ACC112 (cell line): ENCODE data around the gene ASS1.

Experiments used
- H2AFZ ChIP-seq: fragments of 200-600 bp; sonication (generic); one replicate; pipeline ENCODE4 v1.6.0; 2017; ENCODE audit warnings: antibody characterized with exemption, low read length; ENCODE audit not compliant: unreplicated experiment
- H3K27ac ChIP-seq: fragments of 200-600 bp; sonication (generic); 2 replicates; pipeline ENCODE4 v1.5.1; 2014; ENCODE audit warnings: low read depth, mild to moderate bottlenecking, antibody characterized with exemption, low read length, moderate library complexity
- H3K27me3 ChIP-seq: fragments of 200-600 bp; sonication (generic); 2 replicates; pipeline ENCODE4 v1.6.1; 2014; ENCODE audit warnings: mild to moderate bottlenecking, antibody characterized with exemption, low read length, moderate library complexity, mixed read lengths; ENCODE audit not compliant: insufficient read depth
- H3K36me3 ChIP-seq: fragments of 200-600 bp; sonication (generic); 2 replicates; pipeline ENCODE4 v1.6.1; 2016; ENCODE audit warnings: mild to moderate bottlenecking, antibody characterized with exemption, low read length, moderate library complexity, mixed read lengths; ENCODE audit not compliant: insufficient read depth
- H3K4me1 ChIP-seq: fragments of 200-600 bp; sonication (generic); one replicate; pipeline ENCODE4 v1.6.1; 2016; ENCODE audit warnings: low read length, mixed read lengths; ENCODE audit not compliant: insufficient read depth, unreplicated experiment, control insufficient read depth
- H3K4me3 ChIP-seq: fragments of 200-600 bp; sonication (generic); 2 replicates; pipeline ENCODE4 v1.5.1; 2014; ENCODE audit warnings: mild to moderate bottlenecking, low read depth, low read length
- H3K79me2 ChIP-seq: fragments of 200-600 bp; sonication (generic); one replicate; pipeline ENCODE4 v1.6.0; 2016; ENCODE audit warnings: low read length; ENCODE audit not compliant: control insufficient read depth, unreplicated experiment, insufficient read depth

Gene ASS1

GRCh38 chr9:130447193-130447816 is 2.5 kb downstream of the ASS1 start:
- Histone ChIP-seq H3K27me3 (no peaks in the 10 kb centered on the region), H2AFZ (no peak overlapping the region), H3K4me1 (peaks cover 44% of the 10 kb centered on the region), H3K27ac (peak overlapping the region; percentile 76), H3K79me2 (peaks cover 16% of the 10 kb centered on the region), H3K4me3 (peak overlapping the region; percentile 87), H3K36me3 (no peaks in the 10 kb centered on the region)

- H2AFZ ChIP-seq: no peak overlapping the region
- H3K27ac ChIP-seq: no peak overlapping the region
These were observed 3.4 kb downstream of the ASS1 start for GRCh38 chr9:130448035-130448624.

GRCh38 chr9:130448771-130449603 is 4.2 kb downstream of the ASS1 start:
- H3K79me2 ChIP-seq: peaks cover 16% of the 10 kb centered on the region
- no peaks in the 10 kb centered on the region for H3K36me3 ChIP-seq
- H3K4me1 ChIP-seq: peaks cover 44% of the 10 kb centered on the region

More at GRCh38 chr9:130448035-130448624, 3.4 kb downstream of the ASS1 start:
- H3K4me1 ChIP-seq: peaks cover 44% of the 10 kb centered on the region
- H3K4me3 ChIP-seq: no peak overlapping the region
- peaks cover 16% of the 10 kb centered on the region for H3K79me2 ChIP-seq
- H3K27me3 ChIP-seq: no peaks in the 10 kb centered on the region
- H3K36me3 ChIP-seq: no peaks in the 10 kb centered on the region

GRCh38 chr9:130450344-130451003 is 5.7 kb downstream of the ASS1 start:
- no peak overlapping the region for H3K4me3 ChIP-seq
- no peaks in the 10 kb centered on the region for H3K36me3 ChIP-seq
- H3K27ac ChIP-seq: no peak overlapping the region
- H3K4me1 ChIP-seq: peaks cover 44% of the 10 kb centered on the region
- peaks cover 16% of the 10 kb centered on the region for H3K79me2 ChIP-seq
- H3K27me3 ChIP-seq: no peaks in the 10 kb centered on the region
- H2AFZ ChIP-seq: no peak overlapping the region

More at GRCh38 chr9:130448771-130449603, 4.2 kb downstream of the ASS1 start:
- H3K4me3 ChIP-seq: no peak overlapping the region
- H3K27me3 ChIP-seq: no peaks in the 10 kb centered on the region
- H2AFZ ChIP-seq: no peak overlapping the region
- no peak overlapping the region for H3K27ac ChIP-seq

GRCh38 chr9:130451004-130451390 is 6.2 kb downstream of the ASS1 start:
- Histone ChIP-seq H3K79me2 (peaks cover 16% of the 10 kb centered on the region), H3K4me1 (peaks cover 40% of the 10 kb centered on the region), H3K27me3 (no peaks in the 10 kb centered on the region), H2AFZ (no peak overlapping the region), H3K4me3 (no peak overlapping the region), H3K36me3 (no peaks in the 10 kb centered on the region), H3K27ac (no peak overlapping the region)

GRCh38 chr9:130451509-130452388 is 7.0 kb downstream of the ASS1 start:
- peaks cover 32% of the 10 kb centered on the region for H3K4me1 ChIP-seq

GRCh38 chr9:130452835-130453234 is 8.1 kb downstream of the ASS1 start:
- peaks cover 8% of the 10 kb centered on the region for H3K79me2 ChIP-seq
- no peaks in the 10 kb centered on the region for H3K27me3 ChIP-seq
- H2AFZ ChIP-seq: no peak overlapping the region
- no peak overlapping the region for H3K4me3 ChIP-seq
- H3K36me3 ChIP-seq: no peaks in the 10 kb centered on the region
- H3K27ac ChIP-seq: no peak overlapping the region
- peaks cover 21% of the 10 kb centered on the region for H3K4me1 ChIP-seq

More at GRCh38 chr9:130451509-130452388, 7.0 kb downstream of the ASS1 start:
- Histone ChIP-seq H3K27ac (no peak overlapping the region), H3K79me2 (peaks cover 16% of the 10 kb centered on the region), H3K4me3 (no peak overlapping the region), H3K36me3 (no peaks in the 10 kb centered on the region), H2AFZ (no peak overlapping the region), H3K27me3 (no peaks in the 10 kb centered on the region)

GRCh38 chr9:130453487-130453886 is 8.7 kb downstream of the ASS1 start:
- no peak overlapping the region for H3K4me3 ChIP-seq
- H3K79me2 ChIP-seq: peaks cover 4% of the 10 kb centered on the region
- no peaks in the 10 kb centered on the region for H3K36me3 ChIP-seq
- no peak overlapping the region for H3K27ac ChIP-seq
- H3K27me3 ChIP-seq: no peaks in the 10 kb centered on the region
- peaks cover 17% of the 10 kb centered on the region for H3K4me1 ChIP-seq
- no peak overlapping the region for H2AFZ ChIP-seq

GRCh38 chr9:130454096-130454811 is 9.5 kb downstream of the ASS1 start:
- Histone ChIP-seq H3K4me1 (peaks cover 17% of the 10 kb centered on the region), H3K79me2 (peaks cover 4% of the 10 kb centered on the region), H3K27ac (no peak overlapping the region), H3K27me3 (no peaks in the 10 kb centered on the region), H3K36me3 (no peaks in the 10 kb centered on the region), H2AFZ (no peak overlapping the region), H3K4me3 (no peak overlapping the region)
